Mucosa of descending colon (tissue), 3 donors: ENCODE data around the gene SLAMF8. TPM values are rescaled to one million over a fixed set of nuclear protein-coding genes. Genes with fewer than 3 reads are reported as not detected.

Source experiments
- ATAC-seq: fragments of 200-7000 bp; cut with Tn5 transposase; one replicate; pipeline ENCODE4 v1.9.1; 2020; ENCODE audit warnings: mild to moderate bottlenecking, moderate library complexity
- DNase-seq, 3 donors: peaks; one replicate each; pipeline ENCODE4 v3.0.0-alpha.2; 2020
- H3K36me3 ChIP-seq: fragments of 200-600 bp; one replicate; pipeline ENCODE4 v1.8.0; 2021; ENCODE audit warnings: low read depth, mild to moderate bottlenecking
- H3K4me1 ChIP-seq: fragments of 200-600 bp; one replicate; pipeline ENCODE4 v1.8.0; 2021; ENCODE audit warnings: low read depth, mild to moderate bottlenecking
- H3K4me3 ChIP-seq: fragments of 200-600 bp; one replicate; pipeline ENCODE4 v1.8.0; 2021; ENCODE audit warnings: mild to moderate bottlenecking
- H3K9me3 ChIP-seq: fragments of 200-600 bp; one replicate; pipeline ENCODE4 v1.8.0; 2021; ENCODE audit warnings: mild to moderate bottlenecking
- intact Hi-C, 2 donors: fragments of 100-400 bp; cut with DNase I in 1 of 2; cut with micrococcal nuclease in 1 of 2; formaldehyde crosslinking; loops; one replicate each; pipeline versions ENCODE4 v1.11.0 to v1.11.1; 2022; cut with DNase I, micrococcal nuclease
- total RNA-seq, 3 donors: library from RNA; stranded (reverse); fragmentation: NEBNext Ultra II Directional in 2 of 3; extraction: Animal tissue kit (Norgen Biotek cat#: 25700) in 2 of 3; gene quantifications; one replicate each; pipeline versions ENCODE4 v1.2.1 to v1.2.4, GENCODE V29; 2021 to 2023
- TF ChIP-seq, protein P1 (sequence below): fragments of 200-600 bp; IDR thresholded peaks from one replicate; pipeline ENCODE4 v1.8.0; 2022; ENCODE audit warnings: antibody characterized with exemption, mild to moderate bottlenecking
- donor health status: DM: no; HTN: no; CAD: no; lungs with moderate emphysema.
- donor health status: DM: no; HTN: no; CAD: no.
- donor health status: DM: no; HTN: yes; CAD: no.

The SLAMF8 gene
- total RNA-seq, 3 donors from 2014 or later, result 1.7 to 8.7 (median 5.9) TPM

DNA sequence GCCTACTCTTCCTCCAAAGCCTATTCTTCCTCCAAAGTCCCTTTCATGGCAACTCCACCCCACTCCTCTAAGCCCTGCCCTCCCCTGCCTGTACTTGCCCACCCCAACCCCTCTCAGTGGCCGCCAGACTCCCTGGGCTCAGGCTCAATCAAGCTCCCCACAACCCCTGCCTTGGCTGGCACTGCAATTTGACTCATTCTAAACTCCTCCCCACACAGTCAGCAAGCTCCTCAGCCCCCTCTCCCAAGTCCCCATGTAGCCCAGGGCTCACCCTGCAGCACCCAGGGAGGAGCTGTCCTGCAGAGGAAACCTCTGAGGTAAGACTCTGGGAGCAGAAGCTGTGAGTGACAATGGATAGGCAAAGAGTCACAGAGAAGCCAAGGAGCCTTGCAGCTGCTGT is 39.4 kb downstream of the SLAMF8 start:
- ATAC-seq (no peak), DNase-seq (no peak)
- no peaks in the 10 kb centered on the region for H3K36me3 ChIP-seq
- H3K9me3 ChIP-seq, result no peaks in the 10 kb centered on the region
- TF ChIP-seq, protein P1, sequence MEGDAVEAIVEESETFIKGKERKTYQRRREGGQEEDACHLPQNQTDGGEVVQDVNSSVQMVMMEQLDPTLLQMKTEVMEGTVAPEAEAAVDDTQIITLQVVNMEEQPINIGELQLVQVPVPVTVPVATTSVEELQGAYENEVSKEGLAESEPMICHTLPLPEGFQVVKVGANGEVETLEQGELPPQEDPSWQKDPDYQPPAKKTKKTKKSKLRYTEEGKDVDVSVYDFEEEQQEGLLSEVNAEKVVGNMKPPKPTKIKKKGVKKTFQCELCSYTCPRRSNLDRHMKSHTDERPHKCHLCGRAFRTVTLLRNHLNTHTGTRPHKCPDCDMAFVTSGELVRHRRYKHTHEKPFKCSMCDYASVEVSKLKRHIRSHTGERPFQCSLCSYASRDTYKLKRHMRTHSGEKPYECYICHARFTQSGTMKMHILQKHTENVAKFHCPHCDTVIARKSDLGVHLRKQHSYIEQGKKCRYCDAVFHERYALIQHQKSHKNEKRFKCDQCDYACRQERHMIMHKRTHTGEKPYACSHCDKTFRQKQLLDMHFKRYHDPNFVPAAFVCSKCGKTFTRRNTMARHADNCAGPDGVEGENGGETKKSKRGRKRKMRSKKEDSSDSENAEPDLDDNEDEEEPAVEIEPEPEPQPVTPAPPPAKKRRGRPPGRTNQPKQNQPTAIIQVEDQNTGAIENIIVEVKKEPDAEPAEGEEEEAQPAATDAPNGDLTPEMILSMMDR, result no peak
- no peak overlapping the region for H3K4me3 ChIP-seq
- H3K4me1 ChIP-seq, result peaks cover 13% of the 10 kb centered on the region
- intact Hi-C loops, result no loop called here

- peak in 1 of 3 donors; percentile 38 for DNase-seq
- H3K4me1 ChIP-seq, result peaks cover 13% of the 10 kb centered on the region
These were observed 40.4 kb downstream of the SLAMF8 start for GRCh38 chr1:159866905-159867663.

DNA sequence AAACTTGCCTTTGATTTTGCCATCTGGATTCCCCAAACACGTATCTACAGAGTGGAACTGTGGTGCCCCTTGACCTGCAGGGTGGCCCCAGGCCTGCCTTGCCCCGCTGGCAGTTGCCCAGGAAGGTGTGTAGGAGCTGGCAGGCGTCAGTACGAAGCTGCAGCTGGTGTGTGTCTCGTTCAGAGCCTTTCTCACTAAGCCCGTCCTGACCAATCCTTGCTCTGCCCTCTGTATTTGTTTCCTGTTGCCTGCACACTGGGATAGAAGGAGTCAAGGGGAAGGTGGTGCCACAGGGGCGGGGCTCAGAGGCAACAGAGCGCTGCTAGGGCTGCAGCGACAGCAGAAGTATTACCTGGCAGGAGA is 41.0 kb downstream of the SLAMF8 start:
- TF ChIP-seq, protein P1, result no peak
- DNase-seq (peak; percentile 86 to 90 (median 87)), ATAC-seq (peak; percentile 98)
- Histone ChIP-seq H3K36me3 (no peaks in the 10 kb centered on the region), H3K4me1 (peaks cover 13% of the 10 kb centered on the region), H3K4me3 (no peak overlapping the region), H3K9me3 (no peaks in the 10 kb centered on the region)
- intact Hi-C loops, result no loop called here

More at GRCh38 chr1:159866905-159867663, 40.4 kb downstream of the SLAMF8 start:
- Histone ChIP-seq H3K36me3 (no peaks in the 10 kb centered on the region), H3K9me3 (no peaks in the 10 kb centered on the region), H3K4me3 (no peak overlapping the region)
- intact Hi-C loops, result no loop called here
- peak; percentile 24 for ATAC-seq
- TF ChIP-seq, protein P1, result no peak

- Histone ChIP-seq H3K36me3 (no peaks in the 10 kb centered on the region), H3K4me3 (no peak overlapping the region), H3K9me3 (no peaks in the 10 kb centered on the region), H3K4me1 (peaks cover 13% of the 10 kb centered on the region)
- no peak for DNase-seq
- no peak for ATAC-seq
- intact Hi-C loops, result no loop called here
- TF ChIP-seq, protein P1, result no peak
These were observed 42.1 kb downstream of the SLAMF8 start for GRCh38 chr1:159868766-159869165.

DNA sequence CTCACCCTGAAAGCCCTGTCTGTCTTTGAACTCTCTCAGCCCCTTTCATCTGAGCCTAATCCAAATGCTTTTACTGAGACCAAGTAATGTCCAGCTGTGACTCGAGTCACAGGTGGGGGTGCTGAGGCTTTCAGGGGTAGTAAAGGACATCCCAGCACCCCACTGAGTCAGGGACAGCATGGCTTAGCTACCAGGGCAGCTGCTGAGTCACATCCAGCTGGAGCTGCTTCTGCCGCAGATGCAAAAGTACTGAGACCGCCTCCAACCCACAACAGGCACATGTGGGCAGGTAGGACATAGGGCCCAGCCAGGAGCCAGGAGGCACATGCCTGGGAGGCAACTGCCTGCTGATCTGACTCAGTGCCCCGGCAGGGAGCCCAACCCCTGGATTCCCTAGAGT is 42.5 kb downstream of the SLAMF8 start:
- no peak overlapping the region for H3K4me3 ChIP-seq
- intact Hi-C loops, result no loop called here
- TF ChIP-seq, protein P1, result no peak
- no peaks in the 10 kb centered on the region for H3K36me3 ChIP-seq
- no peaks in the 10 kb centered on the region for H3K9me3 ChIP-seq
- peaks cover 13% of the 10 kb centered on the region for H3K4me1 ChIP-seq
- DNase-seq, result no peak
- no peak for ATAC-seq
